Measurements from ENCODE around the gene ATP9B.
"Not testable (repeated sequence)": the region's sequence is repeated elsewhere in the genome, so short reads cannot be mapped to it uniquely, and the experiment has no call there.

The ATP9B gene

GRCh38 chr18:79139206-79139605, 70.0 kb downstream of the ATP9B start:
- DNase-seq (ENCODE audit: low read depth) = no peak

- DNase-seq (ENCODE audit: low read depth) = no peak
These were observed 77.8 kb downstream of the ATP9B start for GRCh38 chr18:79147014-79147413.

GRCh38 chr18:79151191-79151590, 82.0 kb downstream of the ATP9B start:
- no peak for DNase-seq (ENCODE audit: low read depth)

GRCh38 chr18:79156327-79156726, 87.1 kb downstream of the ATP9B start:
- DNase-seq (ENCODE audit: low read depth) = no peak

- no peak for DNase-seq (ENCODE audit: low read depth)
These were observed 95.5 kb downstream of the ATP9B start for GRCh38 chr18:79164706-79165105.

GRCh38 chr18:79166702-79167101, 97.5 kb downstream of the ATP9B start:
- DNase-seq (ENCODE audit: low read depth) = no peak

- DNase-seq (ENCODE audit: low read depth) = no peak
These were observed 98.5 kb downstream of the ATP9B start for GRCh38 chr18:79167526-79168190.

GRCh38 chr18:79169958-79170555, 100.9 kb downstream of the ATP9B start:
- no peak for DNase-seq (ENCODE audit: low read depth)

- not testable (repeated sequence) for DNase-seq (ENCODE audit: low read depth)
These were observed 103.1 kb downstream of the ATP9B start for GRCh38 chr18:79172331-79172730.

- DNase-seq (ENCODE audit: low read depth) = no peak
These were observed 104.5 kb downstream of the ATP9B start for GRCh38 chr18:79173742-79174141.

- DNase-seq (ENCODE audit: low read depth) = no peak
These were observed 108.9 kb downstream of the ATP9B start for GRCh38 chr18:79178113-79178531.

- DNase-seq (ENCODE audit: low read depth) = no peak
These were observed 113.0 kb downstream of the ATP9B start for GRCh38 chr18:79182047-79182713.

- no peak for DNase-seq (ENCODE audit: low read depth)
These were observed 116.5 kb downstream of the ATP9B start for GRCh38 chr18:79185648-79186047.

GRCh38 chr18:79186649-79187048, 117.5 kb downstream of the ATP9B start:
- no peak for DNase-seq (ENCODE audit: low read depth)

- DNase-seq (ENCODE audit: low read depth) = no peak
These were observed 118.5 kb downstream of the ATP9B start for GRCh38 chr18:79187532-79188277.

- DNase-seq (ENCODE audit: low read depth) = no peak
These were observed 122.2 kb downstream of the ATP9B start for GRCh38 chr18:79191418-79191817.

GRCh38 chr18:79191956-79192355, 122.8 kb downstream of the ATP9B start:
- no peak for DNase-seq (ENCODE audit: low read depth)

- no peak for DNase-seq (ENCODE audit: low read depth)
These were observed 124.6 kb downstream of the ATP9B start for GRCh38 chr18:79193826-79194225.

- no peak for DNase-seq (ENCODE audit: low read depth)
These were observed 126.8 kb downstream of the ATP9B start for GRCh38 chr18:79195716-79196683.

- no peak for DNase-seq (ENCODE audit: low read depth)
These were observed 128.3 kb downstream of the ATP9B start for GRCh38 chr18:79197531-79197930.

GRCh38 chr18:79199691-79200374, 130.6 kb downstream of the ATP9B start:
- no peak for DNase-seq (ENCODE audit: low read depth)
